Measurements from ENCODE around the gene MACROD2. TPM values are rescaled to one million over a fixed set of nuclear protein-coding genes. Genes with fewer than 3 reads are reported as not detected.

MACROD2 gene
- total RNA-seq, 1 experiment from 2014 or later = 1.6 TPM

DNA sequence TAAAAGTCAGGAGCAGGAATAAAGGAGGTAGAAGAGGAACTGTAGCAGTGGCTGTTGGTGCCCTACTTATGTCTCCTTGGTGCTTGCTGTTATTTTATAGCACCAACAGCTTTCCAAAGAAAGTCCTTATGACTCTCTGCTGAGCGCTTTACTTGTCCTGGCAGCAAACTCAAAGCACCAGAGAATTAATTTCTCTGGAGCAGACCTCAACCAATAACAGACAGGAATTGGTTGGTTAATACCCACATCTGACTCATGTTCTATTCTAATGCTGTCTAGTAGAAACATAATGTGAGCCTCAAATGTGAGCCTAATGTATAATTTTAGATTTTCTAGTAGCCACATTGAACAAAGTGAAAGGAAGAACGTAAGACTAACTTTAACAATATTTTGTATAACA is 1892.1 kb downstream of the MACROD2 start:
- no CpG with 5 or more reads among the region's 2 CpGs for WGBS (ENCODE audit: extremely low coverage, insufficient read length, low lambda C conversion rate)
- no peaks in the 10 kb centered on the region for H3K79me2 ChIP-seq (ENCODE audit: insufficient read depth, low read length)
- H3K27ac Mint-ChIP-seq = no peak overlapping the region
- no peak overlapping the region for H2BK120ac ChIP-seq (ENCODE audit: low read depth, low read length, poor library complexity, severe bottlenecking)
- H3K56ac ChIP-seq (ENCODE audit: insufficient read length, low read depth, low read length) = no peak overlapping the region
- H2AK5ac ChIP-seq (ENCODE audit: insufficient read length, low read length) = no peak overlapping the region
- H2BK12ac ChIP-seq (ENCODE audit: insufficient read length, low read depth, low read length) = no peak overlapping the region
- H3K4me1 ChIP-seq (ENCODE audit: insufficient read depth, low read length) = peaks cover 7% of the 10 kb centered on the region; the same call in 1 of the 2 replicates
- H3K27me3 ChIP-seq (ENCODE audit: insufficient read depth, low read length) = no peaks in the 10 kb centered on the region; the same call in 1 of the 2 replicates
- no peaks in the 10 kb centered on the region; the same call in 1 of the 2 replicates for H3K27me3 Mint-ChIP-seq (ENCODE audit: low read depth)
- no peak overlapping the region for H4K8ac ChIP-seq (replicated peaks; ENCODE audit: insufficient read length, low read depth, low read length)
- no peak overlapping the region for H2AFZ ChIP-seq (ENCODE audit: low read length)
- no peak overlapping the region for H3K9ac ChIP-seq (ENCODE audit: extremely low read depth, insufficient read length, low read length)
- no peak overlapping the region for H2BK5ac ChIP-seq (ENCODE audit: insufficient read length, low read length)
- H3K4me1 Mint-ChIP-seq = peaks cover 32 to 40% of the 10 kb centered on the region in 2 experiments
- no peaks in the 10 kb centered on the region for H3K79me1 ChIP-seq (ENCODE audit: insufficient read depth, low read depth, low read length, poor library complexity, severe bottlenecking)
- H3K23me2 ChIP-seq (ENCODE audit: insufficient read length, low read depth, low read length, poor library complexity, severe bottlenecking) = no peaks in the 10 kb centered on the region
- H3K14ac ChIP-seq (ENCODE audit: insufficient read depth, low read length) = no peak overlapping the region
- H3K4ac ChIP-seq (ENCODE audit: low read depth, low read length) = no peak overlapping the region
- TF ChIP-seq, protein P1, sequence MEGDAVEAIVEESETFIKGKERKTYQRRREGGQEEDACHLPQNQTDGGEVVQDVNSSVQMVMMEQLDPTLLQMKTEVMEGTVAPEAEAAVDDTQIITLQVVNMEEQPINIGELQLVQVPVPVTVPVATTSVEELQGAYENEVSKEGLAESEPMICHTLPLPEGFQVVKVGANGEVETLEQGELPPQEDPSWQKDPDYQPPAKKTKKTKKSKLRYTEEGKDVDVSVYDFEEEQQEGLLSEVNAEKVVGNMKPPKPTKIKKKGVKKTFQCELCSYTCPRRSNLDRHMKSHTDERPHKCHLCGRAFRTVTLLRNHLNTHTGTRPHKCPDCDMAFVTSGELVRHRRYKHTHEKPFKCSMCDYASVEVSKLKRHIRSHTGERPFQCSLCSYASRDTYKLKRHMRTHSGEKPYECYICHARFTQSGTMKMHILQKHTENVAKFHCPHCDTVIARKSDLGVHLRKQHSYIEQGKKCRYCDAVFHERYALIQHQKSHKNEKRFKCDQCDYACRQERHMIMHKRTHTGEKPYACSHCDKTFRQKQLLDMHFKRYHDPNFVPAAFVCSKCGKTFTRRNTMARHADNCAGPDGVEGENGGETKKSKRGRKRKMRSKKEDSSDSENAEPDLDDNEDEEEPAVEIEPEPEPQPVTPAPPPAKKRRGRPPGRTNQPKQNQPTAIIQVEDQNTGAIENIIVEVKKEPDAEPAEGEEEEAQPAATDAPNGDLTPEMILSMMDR (conservative IDR thresholded peaks at IDR 0.05) = no peak
- H3K18ac ChIP-seq (ENCODE audit: insufficient read length, low read depth, low read length) = no peak overlapping the region
- no peaks in the 10 kb centered on the region for H4K20me1 ChIP-seq (ENCODE audit: control insufficient read depth, insufficient read depth, insufficient read length)
- H3K9me3 ChIP-seq (ENCODE audit: control insufficient read depth, low read depth, low read length) = peaks cover 6% of the 10 kb centered on the region
- H4K5ac ChIP-seq (ENCODE audit: insufficient read length, low read depth, low read length) = no peak overlapping the region
- H3K4me2 ChIP-seq (ENCODE audit: insufficient read depth, insufficient read length, low read length) = no peak overlapping the region
- no peak overlapping the region for H4K91ac ChIP-seq (ENCODE audit: insufficient read length, low read depth, low read length)
- H3K36me3 Mint-ChIP-seq (ENCODE audit: insufficient read depth in 1 of 3, low read depth in 3 of 3) = peaks cover 0 to 32% (median 13%) of the 10 kb centered on the region in 3 experiments; a peak in 4 of 7 replicates
- peaks cover 15 to 18% of the 10 kb centered on the region in 2 experiments for H3K9me3 Mint-ChIP-seq
- no peak overlapping the region for H2BK15ac ChIP-seq (ENCODE audit: low read depth, low read length)
- no peak overlapping the region for H3T11ph ChIP-seq (ENCODE audit: low read length)
- no peak overlapping the region for H3K23ac ChIP-seq (ENCODE audit: insufficient read length, low read depth, low read length)
- DNase-seq = no peak
- no peak overlapping the region for H3K4me3 Mint-ChIP-seq
- no peak overlapping the region for H3K27ac ChIP-seq (ENCODE audit: insufficient read length, low read depth, low read length)
- H2BK20ac ChIP-seq (ENCODE audit: low read depth, low read length, poor library complexity, severe bottlenecking) = no peak overlapping the region

All from H9 (cell line).